ENCODE results near the gene PRDM15.

PRDM15 gene

GRCh38 chr21:41778930-41779600, 100.1 kb downstream of the PRDM15 start:
- DNase-seq (ENCODE audit: low read depth): no peak

DNA sequence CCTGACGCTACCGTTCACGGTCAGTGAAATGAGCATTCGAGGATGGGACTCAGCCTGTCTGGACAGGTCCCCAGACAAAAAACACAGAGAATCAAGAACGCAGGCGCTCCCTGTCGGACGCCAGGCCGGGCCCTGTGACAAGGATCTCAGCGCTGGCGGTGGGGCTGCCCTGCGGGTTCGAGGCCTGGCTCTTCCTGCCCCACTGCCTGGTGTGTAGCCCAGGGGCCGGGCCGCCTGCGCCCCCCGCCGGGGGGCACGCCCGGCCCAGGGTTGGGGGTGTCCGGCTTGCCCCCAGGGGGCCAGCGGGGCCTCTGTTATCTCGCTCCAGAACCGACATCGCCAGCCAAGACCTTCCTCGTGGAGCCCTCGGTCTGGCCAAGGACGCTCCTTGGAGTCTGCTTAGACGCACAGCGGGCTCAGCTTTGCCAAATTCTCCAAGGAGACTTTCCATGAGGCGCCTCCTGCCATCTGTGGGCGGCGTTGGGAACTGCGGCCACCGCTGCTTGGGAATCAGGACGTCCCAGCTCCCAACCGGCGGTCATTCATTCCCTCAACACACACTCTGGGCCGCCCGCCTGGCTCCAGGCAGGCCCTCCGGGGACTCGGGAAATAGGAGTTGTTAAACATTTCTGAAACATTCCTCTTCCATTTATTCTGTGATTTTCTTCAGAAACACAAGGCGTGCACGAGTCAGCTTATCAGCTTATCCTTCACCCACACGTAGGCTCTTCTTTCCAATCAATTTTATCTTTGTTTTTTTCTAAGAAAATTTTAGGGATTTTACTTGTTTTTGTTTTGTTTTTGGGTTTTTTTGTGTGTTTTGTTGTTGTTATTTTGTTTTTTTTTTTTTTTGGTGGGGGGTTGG, 101.0 kb downstream of the PRDM15 start:
- DNase-seq (ENCODE audit: low read depth): peak; percentile 84

GRCh38 chr21:41776778-41777177, 102.4 kb downstream of the PRDM15 start:
- no peak for DNase-seq (ENCODE audit: low read depth)

DNA sequence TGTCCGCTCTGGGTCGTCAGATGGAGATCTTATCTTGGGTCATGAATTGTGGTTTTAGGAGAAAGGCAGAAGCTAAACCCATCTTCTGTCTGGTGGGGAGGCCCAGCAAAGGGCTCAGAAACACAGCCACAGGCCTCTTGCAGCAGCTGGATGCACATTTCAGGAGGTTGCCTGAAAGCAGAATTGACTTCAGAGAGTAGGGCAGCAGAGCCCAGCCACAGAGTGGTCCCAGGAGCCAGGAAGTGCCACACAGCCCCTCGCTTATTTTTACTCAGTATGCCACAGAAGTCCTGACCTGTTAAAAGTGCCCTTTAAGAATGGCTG, 104.0 kb downstream of the PRDM15 start:
- DNase-seq (ENCODE audit: low read depth): no peak

- DNase-seq (ENCODE audit: low read depth): no peak
Observed at GRCh38 chr21:41774467-41775148, 104.5 kb downstream of the PRDM15 start.

GRCh38 chr21:41772351-41773080, 106.6 kb downstream of the PRDM15 start:
- no peak for DNase-seq (ENCODE audit: low read depth)

- no peak for DNase-seq (ENCODE audit: low read depth)
Observed at GRCh38 chr21:41771625-41771945, 107.6 kb downstream of the PRDM15 start.

GRCh38 chr21:41770901-41771624, 108.1 kb downstream of the PRDM15 start:
- DNase-seq (ENCODE audit: low read depth): no peak

GRCh38 chr21:41769933-41770332, 109.2 kb downstream of the PRDM15 start:
- DNase-seq (ENCODE audit: low read depth): no peak

DNA sequence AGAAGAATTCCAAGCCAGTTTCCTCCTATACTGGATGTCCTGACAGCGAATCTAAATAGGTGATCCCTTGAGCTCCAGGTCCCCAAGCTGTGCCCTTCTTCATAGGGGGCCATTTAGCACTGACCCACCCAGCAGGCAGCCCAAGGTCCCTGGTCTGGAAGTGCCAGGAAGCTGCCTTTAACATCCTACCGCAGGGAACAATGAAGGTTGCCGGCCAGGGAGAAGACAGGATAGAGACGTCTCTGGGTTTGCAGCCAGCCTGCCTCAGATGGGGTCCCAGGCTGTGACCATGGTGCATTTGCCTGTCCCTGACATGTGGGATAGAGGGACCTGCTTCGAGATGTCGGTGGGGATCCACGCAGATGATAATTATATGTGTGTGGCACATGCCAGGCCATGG, 109.6 kb downstream of the PRDM15 start:
- no peak for DNase-seq (ENCODE audit: low read depth)

- DNase-seq (ENCODE audit: low read depth): no peak
Observed at GRCh38 chr21:41769111-41769510, 110.0 kb downstream of the PRDM15 start.

DNA sequence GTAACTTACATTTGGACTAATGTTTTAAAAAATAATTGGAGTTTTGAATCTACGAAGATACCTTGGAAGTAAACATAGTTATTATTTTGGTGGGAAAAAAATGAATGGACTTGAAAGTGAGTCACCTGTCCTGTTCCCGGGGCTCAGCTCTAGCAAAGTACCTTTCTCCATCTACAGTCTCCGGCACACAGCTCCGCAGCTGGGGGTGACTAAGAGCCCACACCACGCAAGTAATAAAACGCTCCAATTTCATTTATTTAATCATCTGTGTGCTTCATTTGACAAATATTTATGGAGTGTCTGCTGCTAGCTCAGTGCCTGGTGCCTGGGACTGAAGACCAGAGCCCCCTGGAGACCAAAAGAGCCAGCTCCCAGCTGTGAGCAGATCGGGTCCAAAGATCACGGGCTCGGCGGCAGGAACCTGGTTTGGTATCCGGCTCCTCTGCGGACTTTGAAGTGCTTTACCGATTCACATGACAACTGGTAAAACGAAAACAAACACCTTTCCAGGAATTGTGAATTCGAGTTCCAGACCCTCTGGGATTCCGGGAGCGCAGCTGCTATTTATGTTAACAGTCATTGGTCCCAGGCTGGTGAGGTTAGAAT, 110.6 kb downstream of the PRDM15 start:
- peak; percentile 34 for DNase-seq (ENCODE audit: low read depth)

- no peak for DNase-seq (ENCODE audit: low read depth)
Observed at GRCh38 chr21:41767606-41768436, 111.3 kb downstream of the PRDM15 start.

DNA sequence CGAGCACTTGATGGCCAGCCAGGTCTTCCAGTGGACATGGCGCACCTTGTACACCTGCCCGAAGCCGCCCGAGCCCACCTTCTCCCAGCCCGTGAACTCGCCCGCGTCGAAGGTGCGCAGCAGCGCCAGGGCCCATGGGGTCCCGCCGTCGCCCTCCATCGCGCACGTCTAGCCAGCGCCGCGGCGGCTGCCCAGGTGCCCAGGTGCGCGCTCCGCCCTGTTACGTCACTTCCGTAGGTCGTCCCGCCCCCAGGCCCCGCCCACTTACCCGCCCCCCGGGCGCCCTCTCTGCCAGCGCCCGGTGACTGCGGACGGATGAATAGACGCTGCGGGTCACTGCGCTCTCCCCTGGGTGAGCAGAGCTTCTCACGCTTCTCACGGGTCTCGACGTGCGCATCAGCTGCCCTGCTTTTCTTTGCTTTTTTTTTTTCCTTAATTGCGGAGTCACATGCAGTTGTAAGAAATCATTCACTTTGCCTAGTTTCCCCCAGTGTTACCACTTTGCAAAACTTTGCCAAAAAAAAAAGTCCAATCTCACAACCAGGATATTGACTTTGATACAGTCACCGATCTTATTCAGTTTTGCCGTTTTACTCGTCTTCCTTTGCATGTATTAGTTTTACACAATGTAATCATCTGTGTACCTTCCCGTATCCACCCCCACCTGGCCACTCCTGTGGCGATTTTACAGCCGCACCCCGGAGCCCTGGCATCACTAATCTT, 112.1 kb downstream of the PRDM15 start, which contains the start of gene RIPK4:
Gene RIPK4, minus strand, starts transcription at position 170 of the 723 bp plus-strand sequence. Its CDS starts 11 bp downstream, at position 159.
- no peak for DNase-seq (ENCODE audit: low read depth)

DNA sequence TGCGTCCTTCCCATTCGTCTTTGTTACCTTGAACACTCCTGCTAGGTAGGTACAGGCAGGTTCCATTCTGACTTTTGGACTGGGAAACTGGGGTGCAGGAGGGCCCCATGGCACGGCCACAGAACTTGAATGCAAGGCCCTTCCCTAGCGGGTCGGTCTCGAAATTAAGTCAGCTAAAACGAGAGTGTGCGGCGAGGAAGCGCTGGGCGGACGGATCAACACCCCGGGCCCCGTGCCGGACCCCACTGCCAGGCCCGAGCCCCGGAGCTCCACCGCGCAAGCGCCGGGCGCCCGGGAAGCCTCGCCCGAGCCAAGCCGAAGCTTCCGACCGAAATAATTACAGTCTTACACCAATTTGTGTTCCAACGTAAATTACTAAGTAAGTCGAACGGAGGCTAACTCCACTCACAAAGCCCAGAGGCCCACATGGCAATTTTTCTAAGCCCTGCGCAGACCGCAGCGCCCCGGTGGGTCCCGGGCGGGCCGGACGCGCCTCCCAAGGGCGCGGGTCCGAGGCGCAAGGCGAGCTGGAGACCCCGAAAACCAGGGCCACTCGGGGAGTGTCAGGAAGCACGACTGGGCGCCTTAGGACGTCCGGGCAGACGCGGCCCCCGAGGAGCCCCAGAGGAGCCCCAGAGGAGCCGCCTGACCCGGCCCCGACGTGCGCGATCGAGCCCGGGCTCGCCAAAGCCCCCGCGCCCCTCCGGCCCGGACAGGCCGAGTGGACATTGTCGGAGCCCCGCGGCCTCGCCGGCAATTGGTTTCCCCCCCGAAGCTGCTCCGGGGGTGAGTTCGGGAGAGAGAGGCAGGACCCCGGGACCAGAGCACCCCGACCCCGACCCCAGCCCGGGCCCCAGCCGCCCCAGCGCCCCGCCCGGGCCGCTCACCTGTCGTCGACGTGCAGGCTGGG, 112.9 kb downstream of the PRDM15 start:
- DNase-seq (ENCODE audit: low read depth): no peak

DNA sequence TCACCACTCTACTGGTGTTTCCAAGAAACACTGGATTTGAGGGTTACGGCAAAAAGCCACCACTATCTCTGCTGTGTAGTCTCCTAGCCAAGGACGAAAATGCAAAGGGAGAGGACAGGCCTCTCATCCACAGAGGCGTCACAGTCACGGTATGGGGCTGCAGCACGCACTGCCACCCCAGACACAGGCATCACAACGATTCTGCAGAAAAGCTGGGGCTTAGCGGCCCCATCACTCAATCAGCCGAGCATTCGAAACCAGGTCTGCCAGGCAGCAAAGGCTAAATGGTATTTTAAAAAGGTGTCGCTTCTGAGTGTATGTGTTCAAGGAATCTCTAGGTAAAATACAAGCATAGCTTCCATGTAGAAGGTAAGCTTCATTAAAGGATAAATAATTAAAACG, 113.7 kb downstream of the PRDM15 start:
- no peak for DNase-seq (ENCODE audit: low read depth)

GRCh38 chr21:41764558-41765419, 114.4 kb downstream of the PRDM15 start:
- no peak for DNase-seq (ENCODE audit: low read depth)

- no peak for DNase-seq (ENCODE audit: low read depth)
Observed at GRCh38 chr21:41763996-41764395, 115.1 kb downstream of the PRDM15 start.
